Omental fat pad (tissue), 4 donors: Measurements from ENCODE around the gene ARL15. TPM values are rescaled to one million over a fixed set of nuclear protein-coding genes. Genes with fewer than 3 reads are reported as not detected.

Experiments used
- ATAC-seq: fragments of 150-250 bp; one replicate; pipeline ENCODE4 v1.9.1; 2016; ENCODE audit warnings: mild to moderate bottlenecking, moderate library complexity; ENCODE audit not compliant: low FRiP score
- DNase-seq: peaks from one replicate; pipeline ENCODE4 v3.0.0-alpha.2; 2019; ENCODE audit warnings: low spot score
- CTCF ChIP-seq, 3 donors: fragments of 450-650 bp; IDR thresholded peaks; one replicate each; pipeline ENCODE4 v1.5.1; 2016 to 2017; ENCODE audit warnings: antibody characterized with exemption in 3 of 3, mild to moderate bottlenecking in 3 of 3, moderate library complexity in 2 of 3
- total RNA-seq, 4 donors: library from RNA; depleted of rRNA; stranded (reverse); fragments of >200 nt; gene quantifications; one replicate each; pipeline ENCODE4 v1.1.0, GENCODE V29; 2016

ARL15 gene
- total RNA-seq, 4 donors from 2014 or later, result 18.9 to 39.2 (median 29.9) TPM

- no peak for DNase-seq
- TF ChIP-seq CTCF (IDR thresholded peaks at IDR 0.05), result no peak
- no peak for ATAC-seq
These were observed 291.9 kb downstream of the ARL15 start for GRCh38 chr5:54018438-54018837.

GRCh38 chr5:54017580-54017979 lies 292.8 kb downstream of the ARL15 start:
- DNase-seq, result no peak
- no peak for ATAC-seq
- TF ChIP-seq CTCF (IDR thresholded peaks at IDR 0.05), result no peak

GRCh38 chr5:54013556-54014194 lies 296.7 kb downstream of the ARL15 start:
- TF ChIP-seq CTCF (IDR thresholded peaks at IDR 0.05), result no peak
- no peak for ATAC-seq

DNA sequence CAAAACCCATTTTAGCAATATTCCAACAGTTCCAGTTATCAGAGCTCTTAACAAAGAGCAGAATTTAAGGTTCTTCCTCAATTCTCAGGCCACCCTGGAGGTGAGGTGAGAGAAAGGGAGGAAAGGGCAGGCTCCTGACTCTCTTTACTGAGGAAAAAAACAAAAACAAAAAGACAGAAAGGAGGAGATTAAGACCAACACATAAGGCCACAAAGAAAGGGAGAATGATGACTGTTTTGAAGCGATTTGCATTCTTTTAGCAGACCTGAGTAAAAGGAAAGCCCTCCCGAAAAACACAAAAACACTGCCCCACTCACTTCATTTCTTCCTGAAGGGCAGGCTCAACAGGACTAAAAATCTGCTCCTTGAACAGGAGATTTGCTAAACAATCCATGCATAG lies 300.5 kb downstream of the ARL15 start:
- DNase-seq, result no peak
- TF ChIP-seq CTCF (IDR thresholded peaks at IDR 0.05), result no peak
- no peak for ATAC-seq

More at GRCh38 chr5:54013556-54014194, 296.7 kb downstream of the ARL15 start:
- no peak for DNase-seq

- DNase-seq (no peak), ATAC-seq (no peak)
- no peak for TF ChIP-seq CTCF (IDR thresholded peaks at IDR 0.05)
These were observed 301.0 kb downstream of the ARL15 start for GRCh38 chr5:54009357-54009756.

DNA sequence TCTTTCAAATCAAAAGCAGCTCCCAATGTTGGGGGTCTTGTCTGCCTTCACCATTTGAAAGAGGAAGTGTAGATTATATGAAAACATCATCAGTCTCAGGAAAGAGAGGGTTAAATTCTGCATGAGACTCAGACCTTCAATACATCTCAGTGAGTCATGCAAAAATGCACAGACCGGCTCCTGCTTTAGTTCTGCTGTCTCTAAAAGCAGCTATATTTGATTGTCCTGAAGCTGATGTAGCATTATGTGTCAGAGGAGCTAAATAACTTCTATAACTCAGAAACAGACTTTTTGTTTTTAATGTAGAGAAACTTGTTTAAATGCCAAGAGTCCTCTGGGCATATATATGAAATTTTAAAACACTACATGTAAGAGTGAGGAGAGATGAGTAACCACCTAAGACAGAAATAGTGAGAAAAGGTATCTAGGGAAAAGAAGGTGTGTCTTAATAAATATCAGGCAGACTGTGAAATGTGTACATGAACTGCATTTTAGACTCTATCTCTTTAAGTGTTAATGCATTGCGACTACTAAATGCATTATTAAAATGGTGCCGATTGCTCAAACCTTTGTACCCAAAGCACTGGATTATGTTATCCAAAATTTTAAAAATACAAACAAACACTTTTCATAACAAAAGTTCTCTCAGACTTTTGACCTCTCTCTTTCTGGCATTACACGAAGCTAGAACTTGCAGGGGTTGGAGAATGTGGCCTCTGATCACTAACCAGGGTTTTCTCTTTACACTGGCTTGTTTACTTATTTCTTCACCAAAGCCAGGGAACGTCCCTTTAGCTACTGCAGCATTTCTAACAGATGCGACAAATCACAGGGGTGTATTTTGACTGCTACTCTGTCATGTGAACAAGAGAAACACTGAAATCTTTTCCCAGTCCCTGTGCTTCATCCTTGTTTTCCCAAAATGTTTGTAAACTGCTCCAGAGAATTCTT lies 302.3 kb downstream of the ARL15 start:
- DNase-seq (no peak), ATAC-seq (no peak)
- no peak for TF ChIP-seq CTCF (IDR thresholded peaks at IDR 0.05)
